ENCODE measurements around the gene ATP11A. TPM values are rescaled to one million over a fixed set of nuclear protein-coding genes. Genes with fewer than 3 reads are reported as not detected.
A peak's percentile ranks its signal among the peaks of the same experiment; 100 is the strongest.

ATP11A gene
- total RNA-seq, 2 donors from 2014 or later = 10.9 to 89.3 TPM

GRCh38 chr13:112709825-112710783, 20.3 kb downstream of the ATP11A start:
- H3K9me3 ChIP-seq = no peaks in the 10 kb centered on the region
- no peak for TF ChIP-seq POLR2AphosphoS5 (IDR thresholded peaks at IDR 0.05)
- WGBS = 89% methylated on average over 26 of the region's 26 CpGs
- H3K27me3 ChIP-seq (replicated peaks; ENCODE audit: insufficient read depth) = no peaks in the 10 kb centered on the region
- H3K4me3 ChIP-seq = no peak overlapping the region
- no peak overlapping the region for H3K27ac ChIP-seq
- DNase-seq (ENCODE audit: low spot score) = no peak
- intact Hi-C loops (cut with DNase I) = loop anchor here (5.0 kb wide), 1 partner anchor 72 kb away; no protein-coding TSS in a partner anchor
- H3K4me1 ChIP-seq (replicated peaks) = no peaks in the 10 kb centered on the region
- H3K36me3 ChIP-seq = no peaks in the 10 kb centered on the region

DNA sequence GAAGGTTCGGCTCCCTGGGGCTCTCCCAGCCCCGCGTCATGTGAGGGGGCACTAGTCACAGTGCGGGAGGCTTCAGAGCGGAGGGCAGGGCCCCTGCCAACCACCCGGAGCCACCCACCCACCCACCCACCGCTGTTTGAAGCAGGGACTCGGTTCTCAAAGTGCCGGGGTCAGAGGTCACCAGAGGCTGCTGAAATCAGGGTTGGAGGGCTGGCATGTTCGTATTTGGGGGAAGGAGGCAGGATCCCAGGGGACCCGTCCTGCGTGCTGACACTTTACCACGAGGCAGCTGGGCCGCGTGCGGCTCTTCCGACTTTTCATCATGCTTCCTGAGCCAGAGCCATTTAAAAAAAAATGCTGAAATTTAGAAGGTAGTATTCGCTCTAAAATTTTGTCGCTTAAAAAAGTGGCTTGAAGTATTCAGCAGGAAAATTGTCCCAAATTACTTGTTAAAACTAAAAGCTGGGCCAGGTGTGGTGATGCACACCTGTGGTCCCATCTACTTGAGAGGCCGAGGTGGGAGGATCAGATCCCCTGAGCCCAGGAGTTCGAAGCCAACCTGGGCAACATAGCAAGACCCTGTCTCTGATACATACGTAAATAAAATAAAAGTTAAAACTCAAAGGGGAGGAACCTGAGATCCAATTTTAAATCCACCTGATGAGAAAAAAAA, 21.2 kb downstream of the ATP11A start:
- peak overlapping the region; percentile 46 to 53 for H3K27ac ChIP-seq
- no peak overlapping the region for H3K4me3 ChIP-seq
- no peak for DNase-seq (ENCODE audit: low spot score)
- no peaks in the 10 kb centered on the region for H3K27me3 ChIP-seq (replicated peaks; ENCODE audit: insufficient read depth)
- no peaks in the 10 kb centered on the region for H3K4me1 ChIP-seq (replicated peaks)
- TF ChIP-seq, protein P1, sequence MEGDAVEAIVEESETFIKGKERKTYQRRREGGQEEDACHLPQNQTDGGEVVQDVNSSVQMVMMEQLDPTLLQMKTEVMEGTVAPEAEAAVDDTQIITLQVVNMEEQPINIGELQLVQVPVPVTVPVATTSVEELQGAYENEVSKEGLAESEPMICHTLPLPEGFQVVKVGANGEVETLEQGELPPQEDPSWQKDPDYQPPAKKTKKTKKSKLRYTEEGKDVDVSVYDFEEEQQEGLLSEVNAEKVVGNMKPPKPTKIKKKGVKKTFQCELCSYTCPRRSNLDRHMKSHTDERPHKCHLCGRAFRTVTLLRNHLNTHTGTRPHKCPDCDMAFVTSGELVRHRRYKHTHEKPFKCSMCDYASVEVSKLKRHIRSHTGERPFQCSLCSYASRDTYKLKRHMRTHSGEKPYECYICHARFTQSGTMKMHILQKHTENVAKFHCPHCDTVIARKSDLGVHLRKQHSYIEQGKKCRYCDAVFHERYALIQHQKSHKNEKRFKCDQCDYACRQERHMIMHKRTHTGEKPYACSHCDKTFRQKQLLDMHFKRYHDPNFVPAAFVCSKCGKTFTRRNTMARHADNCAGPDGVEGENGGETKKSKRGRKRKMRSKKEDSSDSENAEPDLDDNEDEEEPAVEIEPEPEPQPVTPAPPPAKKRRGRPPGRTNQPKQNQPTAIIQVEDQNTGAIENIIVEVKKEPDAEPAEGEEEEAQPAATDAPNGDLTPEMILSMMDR (IDR thresholded peaks at IDR 0.05) = no peak
- no peak for TF ChIP-seq POLR2A (IDR thresholded peaks at IDR 0.05)
- no peak for TF ChIP-seq POLR2AphosphoS5 (IDR thresholded peaks at IDR 0.05)
- 86% methylated on average over 22 of the region's 22 CpGs for WGBS
- intact Hi-C loops (cut with DNase I) = loop anchor here (5.0 kb wide), 1 partner anchor 71 kb away; no protein-coding TSS in a partner anchor
- no peaks in the 10 kb centered on the region for H3K9me3 ChIP-seq
- no peaks in the 10 kb centered on the region for H3K36me3 ChIP-seq

DNA sequence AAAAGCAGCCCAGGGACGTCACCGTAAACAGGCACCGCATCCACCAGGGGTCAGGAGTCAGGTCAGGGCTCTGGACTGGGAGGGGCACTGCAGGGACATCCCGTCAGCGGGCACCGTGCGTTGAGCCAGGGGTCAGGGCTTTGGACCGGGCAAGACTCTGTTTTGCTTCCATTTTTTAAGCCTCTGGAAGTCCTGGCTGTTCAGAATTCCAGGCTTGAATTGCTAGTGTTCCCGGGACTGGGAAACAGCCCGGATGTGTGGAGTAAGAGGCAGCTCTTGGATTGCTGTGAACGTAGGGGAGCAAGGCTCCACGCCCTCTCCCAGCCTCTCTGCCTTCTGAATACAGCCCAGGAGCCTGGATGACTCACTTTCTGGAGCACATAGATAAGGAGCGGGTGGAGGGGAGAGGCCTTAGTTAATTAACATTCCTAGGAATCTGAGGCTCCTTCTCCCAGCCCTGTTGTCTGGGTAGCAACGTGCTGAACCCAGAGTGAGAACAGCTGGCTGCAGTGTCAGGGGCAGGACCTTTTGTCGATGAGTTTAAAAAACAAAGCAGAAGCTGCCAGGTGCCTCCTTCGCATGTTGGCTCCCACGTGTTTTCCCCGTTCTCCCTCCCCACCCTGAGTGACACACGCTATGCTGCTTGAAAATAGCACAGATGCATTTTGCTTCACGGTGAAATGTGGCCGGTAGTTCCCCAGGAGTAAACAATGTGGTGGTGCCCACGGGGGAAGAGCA, 21.9 kb downstream of the ATP11A start:
- WGBS = 20% methylated on average over 21 of the region's 22 CpGs
- Histone ChIP-seq H3K27me3 (replicated peaks; ENCODE audit: insufficient read depth) (no peaks in the 10 kb centered on the region), H3K4me1 (replicated peaks) (no peaks in the 10 kb centered on the region), H3K4me3 (no peak overlapping the region), H3K27ac (peak overlapping the region; percentile 46 to 53), H3K9me3 (no peaks in the 10 kb centered on the region), H3K36me3 (no peaks in the 10 kb centered on the region)
- TF ChIP-seq, protein P1 (IDR thresholded peaks at IDR 0.05) = no peak
- TF ChIP-seq POLR2AphosphoS5 (IDR thresholded peaks at IDR 0.05) (no peak), POLR2A (IDR thresholded peaks at IDR 0.05) (no peak)
- no peak for DNase-seq (ENCODE audit: low spot score)
- intact Hi-C loops (cut with DNase I) = loop anchor here (5.0 kb wide), 1 partner anchor 71 kb away; no protein-coding TSS in a partner anchor

DNA sequence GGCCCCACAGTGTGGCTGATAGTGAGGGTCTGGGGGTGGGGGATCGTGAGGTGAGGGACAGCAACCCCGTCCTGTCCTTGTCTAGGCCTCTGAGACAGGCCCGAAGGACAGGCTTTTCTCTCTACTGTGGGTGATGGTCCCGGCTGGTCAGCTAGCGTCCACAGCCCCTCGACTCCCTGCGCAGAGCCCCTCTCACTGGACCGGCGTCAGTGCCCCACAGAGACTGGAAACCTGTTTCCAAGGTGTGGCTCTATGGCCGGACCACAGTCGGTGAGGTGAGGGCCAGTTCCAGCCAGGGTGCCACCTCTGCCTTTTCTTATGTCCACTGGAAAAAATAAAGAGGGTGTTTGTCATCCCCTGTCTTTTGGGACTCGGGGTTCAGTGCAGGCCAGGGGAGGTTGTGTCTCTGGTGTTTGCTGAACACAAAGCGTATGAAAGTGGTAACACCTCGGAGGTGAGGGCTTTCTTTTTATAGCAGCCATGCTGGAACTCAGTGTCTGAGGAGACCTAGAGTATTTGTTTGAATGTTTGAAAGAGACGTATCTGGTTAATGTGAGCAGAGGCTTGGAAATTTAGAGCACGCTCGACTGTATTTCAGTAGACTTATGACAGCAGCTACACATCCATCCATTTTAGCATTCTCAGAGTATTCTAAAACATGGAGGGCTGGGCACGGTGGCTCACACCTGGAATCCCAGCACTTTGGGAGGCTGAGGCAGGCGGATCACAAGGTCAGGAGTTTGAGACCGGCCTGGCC, 22.8 kb downstream of the ATP11A start:
- Histone ChIP-seq H3K36me3 (no peaks in the 10 kb centered on the region), H3K4me3 (no peak overlapping the region), H3K27ac (peak overlapping the region; percentile 32 to 46), H3K9me3 (no peaks in the 10 kb centered on the region), H3K4me1 (replicated peaks) (no peaks in the 10 kb centered on the region), H3K27me3 (replicated peaks; ENCODE audit: insufficient read depth) (no peaks in the 10 kb centered on the region)
- no peak for DNase-seq (ENCODE audit: low spot score)
- WGBS = 93% methylated on average over 20 of the region's 20 CpGs
- intact Hi-C loops (cut with DNase I) = loop anchor here (5.0 kb wide), 1 partner anchor 70 kb away; no protein-coding TSS in a partner anchor
- TF ChIP-seq POLR2AphosphoS5 (IDR thresholded peaks at IDR 0.05) (no peak), POLR2A (IDR thresholded peaks at IDR 0.05) (no peak)
- TF ChIP-seq, protein P1 (IDR thresholded peaks at IDR 0.05) = no peak
